ENCODE data around the gene CDK2AP2.

The CDK2AP2 gene

DNA sequence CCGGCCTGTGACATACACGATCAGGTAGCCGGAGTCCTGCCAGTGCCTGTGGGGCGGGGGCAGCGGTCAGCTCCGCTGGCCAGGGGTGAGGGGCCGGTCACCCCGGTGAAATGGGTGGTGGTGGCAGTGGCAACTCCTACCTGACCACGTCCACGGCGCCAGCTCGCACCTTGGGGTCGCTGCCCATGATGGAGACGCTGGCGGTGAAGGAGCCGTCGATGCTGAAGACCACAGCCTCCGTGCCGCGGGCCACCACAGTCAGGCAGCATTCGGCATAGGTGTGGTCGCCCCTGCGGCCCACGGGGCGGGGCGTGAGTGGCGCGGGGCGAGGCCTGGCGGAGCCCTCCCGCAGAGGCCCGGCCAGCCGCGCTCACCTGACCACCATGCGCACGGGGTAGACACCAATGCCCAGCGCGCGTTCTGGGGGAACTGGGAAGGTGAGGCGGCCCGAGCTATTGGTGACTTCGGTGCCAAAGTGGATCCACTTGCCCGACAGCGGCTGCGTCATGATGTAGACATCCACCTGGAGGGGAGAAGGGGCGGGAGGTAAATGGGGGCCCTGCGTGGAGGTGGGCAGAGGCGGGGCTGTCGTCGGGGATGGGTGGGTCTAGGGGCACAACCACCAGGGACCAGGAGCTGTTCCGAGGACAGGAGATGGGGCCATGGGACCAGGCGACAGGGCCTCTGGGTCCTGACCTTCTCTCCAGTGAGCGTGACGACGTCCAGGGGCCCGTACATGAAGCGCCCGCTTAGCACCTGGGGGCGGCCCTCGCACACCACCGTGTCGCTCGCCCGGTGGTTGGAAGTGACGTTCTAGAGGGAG lies 14.2 kb downstream of the CDK2AP2 start:
- H3K4me3 ChIP-seq (replicated peaks; ENCODE audit: low read depth, low read length): no peak overlapping the region
- no peak for DNase-seq (ENCODE audit: extremely low read depth, low read depth)
- TF ChIP-seq, protein P1, sequence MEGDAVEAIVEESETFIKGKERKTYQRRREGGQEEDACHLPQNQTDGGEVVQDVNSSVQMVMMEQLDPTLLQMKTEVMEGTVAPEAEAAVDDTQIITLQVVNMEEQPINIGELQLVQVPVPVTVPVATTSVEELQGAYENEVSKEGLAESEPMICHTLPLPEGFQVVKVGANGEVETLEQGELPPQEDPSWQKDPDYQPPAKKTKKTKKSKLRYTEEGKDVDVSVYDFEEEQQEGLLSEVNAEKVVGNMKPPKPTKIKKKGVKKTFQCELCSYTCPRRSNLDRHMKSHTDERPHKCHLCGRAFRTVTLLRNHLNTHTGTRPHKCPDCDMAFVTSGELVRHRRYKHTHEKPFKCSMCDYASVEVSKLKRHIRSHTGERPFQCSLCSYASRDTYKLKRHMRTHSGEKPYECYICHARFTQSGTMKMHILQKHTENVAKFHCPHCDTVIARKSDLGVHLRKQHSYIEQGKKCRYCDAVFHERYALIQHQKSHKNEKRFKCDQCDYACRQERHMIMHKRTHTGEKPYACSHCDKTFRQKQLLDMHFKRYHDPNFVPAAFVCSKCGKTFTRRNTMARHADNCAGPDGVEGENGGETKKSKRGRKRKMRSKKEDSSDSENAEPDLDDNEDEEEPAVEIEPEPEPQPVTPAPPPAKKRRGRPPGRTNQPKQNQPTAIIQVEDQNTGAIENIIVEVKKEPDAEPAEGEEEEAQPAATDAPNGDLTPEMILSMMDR (IDR thresholded peaks at IDR 0.05; ENCODE audit: low read depth, low read length, missing control alignments): no peak

DNA sequence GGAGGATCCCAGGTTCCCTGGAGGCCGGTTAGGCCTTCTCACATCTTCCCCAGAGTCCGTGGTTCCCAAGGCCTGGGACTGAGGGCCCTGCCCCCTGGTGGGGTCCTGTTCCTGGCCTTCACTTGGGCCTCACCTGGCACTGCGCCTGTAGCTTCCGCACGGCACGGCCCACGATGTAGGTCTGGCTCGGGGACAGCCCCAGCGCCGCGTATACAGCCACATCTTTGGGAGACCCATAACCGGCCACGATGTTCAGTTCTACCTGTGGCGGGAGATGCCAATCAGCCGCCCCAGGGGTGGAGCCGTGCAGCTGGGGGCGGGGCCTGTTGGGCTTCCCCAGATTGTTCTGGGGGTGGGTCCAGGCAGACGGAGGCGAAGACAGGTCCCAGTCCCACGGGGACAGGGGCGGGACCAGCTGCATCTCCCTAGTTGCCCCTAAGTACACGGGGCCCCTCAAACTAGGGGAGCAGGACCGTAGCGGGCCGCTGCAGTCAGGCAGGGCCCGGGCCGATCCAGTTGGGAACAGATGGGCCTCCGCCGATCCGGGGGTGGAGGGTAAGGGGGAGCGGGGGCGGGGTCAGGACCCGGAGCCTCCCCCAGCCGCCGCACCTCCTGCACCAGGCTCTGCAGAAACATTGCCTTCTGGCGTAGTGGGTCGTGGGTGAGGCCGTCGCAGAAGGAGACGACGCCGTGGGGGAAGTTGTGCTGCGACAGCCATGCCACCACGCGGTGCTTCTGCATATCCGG lies 15.0 kb downstream of the CDK2AP2 start:
- no peak for DNase-seq (ENCODE audit: extremely low read depth, low read depth)
- TF ChIP-seq, protein P1 (IDR thresholded peaks at IDR 0.05; ENCODE audit: low read depth, low read length, missing control alignments): no peak
- H3K4me3 ChIP-seq (replicated peaks; ENCODE audit: low read depth, low read length): no peak overlapping the region

DNA sequence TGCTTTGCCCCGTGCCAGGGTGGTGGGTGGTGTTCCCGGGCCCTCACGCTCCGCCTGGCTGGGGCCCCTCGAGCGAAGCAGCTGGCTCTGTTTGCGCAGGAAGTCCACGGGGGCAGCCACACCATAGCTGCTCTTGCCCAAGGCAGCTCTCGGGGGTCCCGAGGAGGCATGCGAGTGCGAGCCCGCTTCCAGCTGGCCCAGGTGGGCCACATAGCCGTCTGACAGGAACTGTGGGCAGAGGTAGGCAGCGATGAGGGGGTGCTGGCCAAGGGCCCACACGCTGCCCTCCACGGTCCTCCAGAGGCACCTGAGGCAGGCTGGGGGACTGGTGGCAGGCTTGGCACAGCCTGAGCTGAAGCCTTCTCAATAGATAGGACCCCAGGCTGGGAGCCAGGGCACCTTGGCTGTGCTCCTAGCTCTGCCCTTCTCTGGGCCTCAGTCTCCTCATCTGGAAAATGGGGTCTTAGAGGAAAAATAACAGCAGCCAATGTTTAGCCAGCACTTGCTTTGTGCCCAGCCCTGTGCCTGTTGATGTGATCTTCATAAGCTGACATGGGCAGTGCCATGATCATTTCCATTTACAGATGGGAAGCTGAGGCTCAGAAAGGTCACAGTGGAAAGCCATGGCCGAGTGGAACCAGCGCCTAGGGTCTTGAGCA lies 15.8 kb downstream of the CDK2AP2 start:
- no peak for DNase-seq (ENCODE audit: extremely low read depth, low read depth)
- no peak overlapping the region for H3K4me3 ChIP-seq (replicated peaks; ENCODE audit: low read depth, low read length)
- TF ChIP-seq, protein P1 (IDR thresholded peaks at IDR 0.05; ENCODE audit: low read depth, low read length, missing control alignments): no peak

DNA sequence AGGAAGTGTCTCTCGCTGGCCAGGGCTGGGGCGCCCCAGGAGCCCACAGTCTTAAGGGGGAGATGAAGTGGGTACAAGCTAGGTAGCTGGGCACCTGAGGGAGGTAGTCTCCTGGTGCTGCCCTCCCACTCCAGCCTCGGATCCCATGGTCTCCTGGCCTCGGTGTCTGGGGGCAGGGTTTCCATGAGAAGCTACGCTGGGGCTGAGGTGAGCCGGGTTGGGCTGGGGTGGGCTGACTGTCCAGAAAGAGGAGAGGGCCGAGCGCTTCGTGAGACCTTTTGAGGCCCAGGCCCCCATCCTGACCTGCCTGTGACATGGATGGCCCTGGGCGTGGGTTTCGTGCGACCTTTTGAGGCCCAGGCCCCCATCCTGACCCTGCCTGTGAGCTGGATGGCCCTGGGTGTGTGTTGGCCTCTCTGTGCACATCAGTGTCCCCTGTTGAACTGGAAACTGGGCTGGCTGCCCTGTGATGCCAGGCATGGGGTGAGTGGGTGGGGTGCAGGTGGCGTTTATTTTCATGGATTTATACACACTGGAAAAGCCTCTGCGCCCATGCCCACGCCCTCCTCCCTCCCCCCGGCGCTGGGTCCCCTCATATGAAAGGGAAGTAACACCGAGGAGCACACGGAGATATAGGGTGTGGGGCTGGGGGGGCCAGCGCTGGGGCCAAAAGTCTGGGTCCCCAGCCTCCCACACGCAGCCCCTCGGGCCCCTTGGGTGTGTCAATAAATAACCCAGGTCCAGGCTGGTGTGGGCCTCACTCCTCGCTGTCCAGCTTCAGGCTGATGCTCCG lies 16.5 kb downstream of the CDK2AP2 start:
- H3K4me3 ChIP-seq (replicated peaks; ENCODE audit: low read depth, low read length): no peak overlapping the region
- DNase-seq (ENCODE audit: extremely low read depth, low read depth): no peak
- TF ChIP-seq, protein P1 (IDR thresholded peaks at IDR 0.05; ENCODE audit: low read depth, low read length, missing control alignments): no peak

DNA sequence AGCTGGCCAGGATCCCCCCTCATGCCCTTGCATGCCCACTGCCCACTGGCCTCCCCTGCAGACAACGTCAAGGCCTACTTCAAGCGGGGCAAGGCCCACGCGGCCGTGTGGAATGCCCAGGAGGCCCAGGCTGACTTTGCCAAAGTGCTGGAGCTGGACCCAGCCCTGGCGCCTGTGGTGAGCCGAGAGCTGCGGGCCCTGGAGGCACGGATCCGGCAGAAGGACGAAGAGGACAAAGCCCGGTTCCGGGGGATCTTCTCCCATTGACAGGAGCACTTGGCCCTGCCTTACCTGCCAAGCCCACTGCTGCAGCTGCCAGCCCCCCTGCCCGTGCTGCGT lies 17.3 kb downstream of the CDK2AP2 start:
- H3K4me3 ChIP-seq (replicated peaks; ENCODE audit: low read depth, low read length): no peak overlapping the region
- TF ChIP-seq, protein P1 (IDR thresholded peaks at IDR 0.05; ENCODE audit: low read depth, low read length, missing control alignments): no peak
- no peak for DNase-seq (ENCODE audit: extremely low read depth, low read depth)
